ENCODE measurements around the gene CMTM5. TPM values are rescaled to one million over a fixed set of nuclear protein-coding genes. Genes with fewer than 3 reads are reported as not detected.

Gene CMTM5
- total RNA-seq, 1 donor from 2014 or later = not detected

GRCh38 chr14:23351681-23352505 is 25.0 kb upstream of the CMTM5 start:
- intact Hi-C loops (cut with micrococcal nuclease) = loop anchor here (2.0 kb wide), 1 partner anchor 23 kb away; no protein-coding TSS in a partner anchor
- Mint-ChIP-seq H3K9me3 (no peaks in the 10 kb centered on the region), H3K36me3 (ENCODE audit: low read depth) (no peaks in the 10 kb centered on the region), H3K27me3 (ENCODE audit: insufficient read depth) (peaks cover 32% of the 10 kb centered on the region), H3K27ac (no peak overlapping the region), H3K4me1 (ENCODE audit: low read depth) (peaks cover 5% of the 10 kb centered on the region), H3K4me3 (peak overlapping the region; percentile 76)
- no peak for DNase-seq (ENCODE audit: low spot score)

GRCh38 chr14:23352506-23353432 is 24.1 kb upstream of the CMTM5 start, which contains the start of gene SLC22A17:
SLC22A17 (minus strand) TSS chr14:23352887.
- intact Hi-C loops (cut with micrococcal nuclease) = loop anchor here (2.0 kb wide), 1 partner anchor 24 kb away; no protein-coding TSS in a partner anchor
- peaks cover 32% of the 10 kb centered on the region for H3K27me3 Mint-ChIP-seq (ENCODE audit: insufficient read depth)
- DNase-seq (ENCODE audit: low spot score) = peak; percentile 27
- H3K36me3 Mint-ChIP-seq (ENCODE audit: low read depth) = no peaks in the 10 kb centered on the region
- H3K4me3 Mint-ChIP-seq = peak within 1 kb of the TSS; percentile 76
- no peak within 1 kb of the TSS for H3K27ac Mint-ChIP-seq
- peaks cover 5% of the 10 kb centered on the region for H3K4me1 Mint-ChIP-seq (ENCODE audit: low read depth)
- no peaks in the 10 kb centered on the region for H3K9me3 Mint-ChIP-seq

- H3K4me1 Mint-ChIP-seq (ENCODE audit: low read depth) = peaks cover 5% of the 10 kb centered on the region
These were observed 23.4 kb upstream of the CMTM5 start for GRCh38 chr14:23353433-23353780.

GRCh38 chr14:23354990-23355389 is 21.9 kb upstream of the CMTM5 start:
- no peaks in the 10 kb centered on the region for H3K36me3 Mint-ChIP-seq (ENCODE audit: low read depth)

More at GRCh38 chr14:23353433-23353780, 23.4 kb upstream of the CMTM5 start:
- H3K36me3 Mint-ChIP-seq (ENCODE audit: low read depth) = no peaks in the 10 kb centered on the region
- H3K27me3 Mint-ChIP-seq (ENCODE audit: insufficient read depth) = peaks cover 32% of the 10 kb centered on the region
- no peak overlapping the region for H3K27ac Mint-ChIP-seq
- H3K9me3 Mint-ChIP-seq = no peaks in the 10 kb centered on the region
- H3K4me3 Mint-ChIP-seq = peak overlapping the region; percentile 76
- intact Hi-C loops (cut with micrococcal nuclease) = loop anchor here (2.0 kb wide), 1 partner anchor 25 kb away; no protein-coding TSS in a partner anchor
- no peak for DNase-seq (ENCODE audit: low spot score)

GRCh38 chr14:23355871-23356435 is 20.9 kb upstream of the CMTM5 start:
- Mint-ChIP-seq H3K4me1 (ENCODE audit: low read depth) (peaks cover 5% of the 10 kb centered on the region), H3K27ac (no peak overlapping the region), H3K36me3 (ENCODE audit: low read depth) (no peaks in the 10 kb centered on the region), H3K27me3 (ENCODE audit: insufficient read depth) (peaks cover 24% of the 10 kb centered on the region), H3K9me3 (no peaks in the 10 kb centered on the region), H3K4me3 (no peak overlapping the region)
- intact Hi-C loops (cut with micrococcal nuclease) = no loop called here
- DNase-seq (ENCODE audit: low spot score) = no peak

More at GRCh38 chr14:23354990-23355389, 21.9 kb upstream of the CMTM5 start:
- no peak for DNase-seq (ENCODE audit: low spot score)
- H3K4me1 Mint-ChIP-seq (ENCODE audit: low read depth) = peaks cover 5% of the 10 kb centered on the region
- no peak overlapping the region for H3K27ac Mint-ChIP-seq
- H3K27me3 Mint-ChIP-seq (ENCODE audit: insufficient read depth) = peaks cover 32% of the 10 kb centered on the region
- H3K4me3 Mint-ChIP-seq = no peak overlapping the region
- no peaks in the 10 kb centered on the region for H3K9me3 Mint-ChIP-seq
- intact Hi-C loops (cut with micrococcal nuclease) = no loop called here

GRCh38 chr14:23356662-23357061 is 20.2 kb upstream of the CMTM5 start:
- Mint-ChIP-seq H3K36me3 (ENCODE audit: low read depth) (no peaks in the 10 kb centered on the region), H3K9me3 (no peaks in the 10 kb centered on the region), H3K27ac (no peak overlapping the region)

GRCh38 chr14:23357261-23357660 is 19.6 kb upstream of the CMTM5 start:
- Mint-ChIP-seq H3K27ac (no peak overlapping the region), H3K4me1 (ENCODE audit: low read depth) (peaks cover 5% of the 10 kb centered on the region), H3K36me3 (ENCODE audit: low read depth) (no peaks in the 10 kb centered on the region), H3K4me3 (no peak overlapping the region), H3K27me3 (ENCODE audit: insufficient read depth) (peaks cover 17% of the 10 kb centered on the region), H3K9me3 (no peaks in the 10 kb centered on the region)
- DNase-seq (ENCODE audit: low spot score) = no peak
- intact Hi-C loops (cut with micrococcal nuclease) = no loop called here

More at GRCh38 chr14:23356662-23357061, 20.2 kb upstream of the CMTM5 start:
- intact Hi-C loops (cut with micrococcal nuclease) = no loop called here
- H3K4me3 Mint-ChIP-seq = no peak overlapping the region
- peaks cover 5% of the 10 kb centered on the region for H3K4me1 Mint-ChIP-seq (ENCODE audit: low read depth)
- H3K27me3 Mint-ChIP-seq (ENCODE audit: insufficient read depth) = peaks cover 17% of the 10 kb centered on the region
- no peak for DNase-seq (ENCODE audit: low spot score)

GRCh38 chr14:23358042-23358441 is 18.8 kb upstream of the CMTM5 start:
- peaks cover 13% of the 10 kb centered on the region for H3K27me3 Mint-ChIP-seq (ENCODE audit: insufficient read depth)
- H3K4me1 Mint-ChIP-seq (ENCODE audit: low read depth) = peaks cover 1% of the 10 kb centered on the region
- H3K36me3 Mint-ChIP-seq (ENCODE audit: low read depth) = no peaks in the 10 kb centered on the region
- DNase-seq (ENCODE audit: low spot score) = no peak
- H3K9me3 Mint-ChIP-seq = no peaks in the 10 kb centered on the region
- H3K27ac Mint-ChIP-seq = no peak overlapping the region
- intact Hi-C loops (cut with micrococcal nuclease) = no loop called here
- no peak overlapping the region for H3K4me3 Mint-ChIP-seq

- H3K4me3 Mint-ChIP-seq = no peak overlapping the region
- H3K4me1 Mint-ChIP-seq (ENCODE audit: low read depth) = no peaks in the 10 kb centered on the region
- no peaks in the 10 kb centered on the region for H3K36me3 Mint-ChIP-seq (ENCODE audit: low read depth)
- peaks cover 11% of the 10 kb centered on the region for H3K27me3 Mint-ChIP-seq (ENCODE audit: insufficient read depth)
- H3K9me3 Mint-ChIP-seq = no peaks in the 10 kb centered on the region
- intact Hi-C loops (cut with micrococcal nuclease) = no loop called here
- no peak overlapping the region for H3K27ac Mint-ChIP-seq
- DNase-seq (ENCODE audit: low spot score) = no peak
These were observed 18.2 kb upstream of the CMTM5 start for GRCh38 chr14:23358553-23359166.

- no peaks in the 10 kb centered on the region for H3K4me1 Mint-ChIP-seq (ENCODE audit: low read depth)
- no peak overlapping the region for H3K4me3 Mint-ChIP-seq
These were observed 17.6 kb upstream of the CMTM5 start for GRCh38 chr14:23359167-23359626.

GRCh38 chr14:23359722-23360447 is 17.0 kb upstream of the CMTM5 start:
- Mint-ChIP-seq H3K9me3 (no peaks in the 10 kb centered on the region), H3K27me3 (ENCODE audit: insufficient read depth) (peaks cover 14% of the 10 kb centered on the region), H3K27ac (no peak overlapping the region), H3K36me3 (ENCODE audit: low read depth) (no peaks in the 10 kb centered on the region), H3K4me3 (no peak overlapping the region), H3K4me1 (ENCODE audit: low read depth) (no peaks in the 10 kb centered on the region)
- no peak for DNase-seq (ENCODE audit: low spot score)
- intact Hi-C loops (cut with micrococcal nuclease) = no loop called here

More at GRCh38 chr14:23359167-23359626, 17.6 kb upstream of the CMTM5 start:
- peaks cover 9% of the 10 kb centered on the region for H3K27me3 Mint-ChIP-seq (ENCODE audit: insufficient read depth)
- H3K9me3 Mint-ChIP-seq = no peaks in the 10 kb centered on the region
- no peak overlapping the region for H3K27ac Mint-ChIP-seq
- H3K36me3 Mint-ChIP-seq (ENCODE audit: low read depth) = no peaks in the 10 kb centered on the region
- intact Hi-C loops (cut with micrococcal nuclease) = no loop called here
- DNase-seq (ENCODE audit: low spot score) = no peak

GRCh38 chr14:23360496-23360895 is 16.4 kb upstream of the CMTM5 start:
- no peak for DNase-seq (ENCODE audit: low spot score)
- Mint-ChIP-seq H3K4me3 (no peak overlapping the region), H3K9me3 (no peaks in the 10 kb centered on the region), H3K27me3 (ENCODE audit: insufficient read depth) (peaks cover 15% of the 10 kb centered on the region), H3K36me3 (ENCODE audit: low read depth) (no peaks in the 10 kb centered on the region), H3K27ac (no peak overlapping the region), H3K4me1 (ENCODE audit: low read depth) (no peaks in the 10 kb centered on the region)
- intact Hi-C loops (cut with micrococcal nuclease) = no loop called here

Data from activated T-helper 1 cell treated with anti-CD3 and anti-CD28 coated beads, Interleukin-12 subunit alpha, Interleukin-12 subunit beta, Interleukin-2, Interleukin-4 antibody, amounts not matched to agents 30 ng/mL and 10 ng/mL and 1 ng/mL, durations not matched to agents 14 hours and 24 hours and 36 hours (primary cell).